SKM-1 (cell line): Measurements from ENCODE around the gene PDZD4.

Experiments used
- DNase-seq: peaks from one replicate; lab custom pipeline; 2025; ENCODE audit not compliant: unreplicated experiment; lab: John Stamatoyannopoulos, UW

The PDZD4 gene

DNA sequence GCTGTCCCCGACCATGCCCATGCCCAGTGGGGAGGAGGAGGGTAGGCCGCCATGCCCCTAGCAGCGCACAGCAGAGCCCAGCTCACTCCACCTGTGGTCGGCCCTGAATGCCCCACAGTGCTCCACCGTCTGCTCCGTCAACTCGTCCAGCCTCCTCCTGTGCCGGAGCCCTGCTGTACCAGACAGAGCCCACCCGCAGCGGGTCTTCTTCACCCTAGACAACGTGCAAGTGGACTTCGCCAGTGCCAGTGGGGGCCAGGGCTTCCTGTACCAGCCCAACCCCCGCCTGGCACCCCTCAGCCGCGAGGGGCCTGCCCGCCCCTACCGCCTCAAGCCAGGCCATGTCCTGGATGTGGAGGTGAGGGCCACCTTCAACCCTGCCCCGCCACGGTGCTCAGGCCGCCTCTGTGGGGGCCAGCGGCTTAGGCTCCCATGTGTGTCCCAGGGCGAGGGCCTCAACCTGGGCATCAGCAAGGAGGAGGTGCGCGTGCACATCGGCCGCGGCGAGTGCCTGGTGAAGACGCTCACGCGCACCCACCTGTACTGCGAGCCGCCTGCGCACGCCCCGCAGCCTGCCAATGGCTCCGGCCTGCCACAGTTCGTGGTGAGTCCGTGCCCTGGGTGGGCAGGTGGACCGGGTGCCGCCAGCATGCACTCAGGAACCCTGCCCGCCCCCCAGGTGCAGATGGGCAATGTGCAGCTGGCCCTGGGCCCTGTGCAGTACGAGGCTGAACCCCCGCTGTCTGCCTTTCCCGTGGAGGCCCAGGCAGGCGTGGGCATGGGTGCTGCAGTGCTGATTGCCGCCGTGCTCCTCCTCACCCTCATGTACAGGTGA lies 56.4 kb downstream of the PDZD4 start:
- no peak for DNase-seq

DNA sequence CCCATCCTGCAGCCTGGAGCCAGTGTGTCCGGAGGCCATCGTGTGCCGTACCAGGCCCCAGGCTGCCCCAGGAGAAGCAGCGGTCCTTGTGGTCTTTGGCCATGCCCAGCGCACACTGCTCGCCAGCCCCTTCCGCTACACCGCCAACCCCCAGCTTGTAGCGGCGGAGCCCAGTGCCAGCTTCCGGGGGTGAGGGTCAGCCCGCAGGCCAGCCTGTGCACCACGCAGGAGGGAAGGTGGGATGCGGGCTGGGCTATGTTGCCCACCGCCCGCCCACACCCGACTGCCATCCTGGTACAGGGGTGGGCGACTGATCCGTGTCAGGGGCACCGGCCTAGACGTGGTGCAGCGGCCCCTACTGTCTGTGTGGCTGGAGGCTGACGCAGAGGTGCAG lies 57.1 kb downstream of the PDZD4 start:
- DNase-seq: no peak

DNA sequence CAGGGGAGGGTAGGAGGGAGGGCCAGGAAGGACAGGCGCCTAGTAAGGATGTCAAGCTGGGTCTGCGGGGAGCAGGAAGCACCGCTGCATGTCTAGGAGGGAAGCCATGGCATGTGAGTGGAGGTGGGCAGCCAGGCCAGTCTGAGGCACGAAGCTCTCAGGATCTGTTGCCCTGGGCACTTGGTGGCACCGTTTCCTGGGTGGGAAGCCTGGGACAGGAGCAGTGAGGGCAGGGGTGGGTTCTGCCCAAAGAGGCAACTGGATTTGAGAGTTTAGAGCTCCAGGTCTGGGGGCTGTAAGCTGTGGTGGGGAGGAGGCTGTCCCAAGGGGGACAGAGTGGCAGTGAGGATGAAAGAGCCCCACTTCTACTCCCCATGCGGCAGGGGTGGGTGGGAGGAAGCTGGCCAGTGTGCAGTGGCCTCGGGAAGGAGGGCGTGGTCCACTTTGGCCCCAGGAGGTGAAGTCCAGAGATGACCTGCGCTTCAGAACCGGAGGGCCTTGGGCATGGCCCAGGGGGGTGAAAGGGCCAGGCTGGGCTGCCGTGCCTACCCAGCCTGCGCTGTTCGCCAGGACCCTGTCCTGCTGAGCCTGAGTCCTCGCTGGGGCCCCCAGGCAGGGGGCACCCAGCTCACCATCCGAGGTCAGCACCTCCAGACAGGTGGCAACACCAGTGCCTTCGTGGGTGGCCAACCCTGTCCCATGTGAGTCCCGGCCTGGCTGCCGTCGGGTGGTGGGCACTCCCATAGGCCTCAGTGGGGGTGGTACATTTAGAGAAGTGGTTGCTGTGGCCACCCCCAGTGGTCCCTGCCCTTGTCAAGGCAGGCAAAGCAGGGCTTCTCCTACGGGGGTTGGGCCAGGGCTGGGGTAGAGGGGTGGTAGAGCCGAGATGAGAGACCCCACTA lies 57.8 kb downstream of the PDZD4 start:
- no peak for DNase-seq

DNA sequence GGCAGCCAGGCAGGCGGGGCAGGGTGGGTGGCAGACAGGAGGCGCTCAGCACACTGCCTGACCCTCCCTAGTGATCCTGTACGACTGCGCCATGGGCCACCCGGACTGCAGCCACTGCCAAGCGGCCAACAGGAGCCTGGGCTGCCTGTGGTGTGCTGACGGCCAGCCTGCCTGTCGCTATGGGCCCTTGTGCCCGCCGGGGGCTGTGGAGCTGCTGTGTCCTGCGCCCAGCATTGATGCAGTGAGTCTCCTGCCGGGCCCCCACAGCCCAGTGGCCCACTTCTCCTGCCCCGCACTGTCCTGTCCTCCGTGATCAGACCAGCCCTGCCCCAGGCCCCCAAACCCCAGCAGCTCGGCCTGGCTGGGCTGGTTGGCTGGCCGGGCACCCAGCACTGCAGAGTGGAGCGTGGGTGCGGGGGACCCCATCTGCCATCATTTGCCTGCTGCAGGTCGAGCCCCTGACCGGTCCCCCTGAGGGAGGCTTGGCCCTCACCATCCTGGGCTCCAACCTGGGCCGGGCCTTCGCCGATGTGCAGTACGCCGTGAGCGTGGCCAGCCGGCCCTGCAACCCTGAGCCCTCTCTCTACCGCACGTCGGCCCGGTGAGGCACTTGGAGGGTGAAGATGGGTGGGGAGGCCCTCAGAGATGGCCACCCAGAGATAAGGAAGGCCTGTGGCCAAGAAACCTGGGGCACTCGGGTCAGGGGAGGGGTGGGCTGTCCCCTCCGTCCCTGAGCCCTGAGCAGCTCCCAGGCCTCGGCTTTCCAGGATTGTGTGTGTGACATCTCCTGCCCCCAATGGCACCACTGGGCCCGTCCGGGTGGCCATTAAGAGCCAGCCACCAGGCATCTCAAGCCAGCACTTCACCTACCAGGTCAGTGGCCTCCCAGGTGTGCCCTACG lies 58.7 kb downstream of the PDZD4 start:
- no peak for DNase-seq

DNA sequence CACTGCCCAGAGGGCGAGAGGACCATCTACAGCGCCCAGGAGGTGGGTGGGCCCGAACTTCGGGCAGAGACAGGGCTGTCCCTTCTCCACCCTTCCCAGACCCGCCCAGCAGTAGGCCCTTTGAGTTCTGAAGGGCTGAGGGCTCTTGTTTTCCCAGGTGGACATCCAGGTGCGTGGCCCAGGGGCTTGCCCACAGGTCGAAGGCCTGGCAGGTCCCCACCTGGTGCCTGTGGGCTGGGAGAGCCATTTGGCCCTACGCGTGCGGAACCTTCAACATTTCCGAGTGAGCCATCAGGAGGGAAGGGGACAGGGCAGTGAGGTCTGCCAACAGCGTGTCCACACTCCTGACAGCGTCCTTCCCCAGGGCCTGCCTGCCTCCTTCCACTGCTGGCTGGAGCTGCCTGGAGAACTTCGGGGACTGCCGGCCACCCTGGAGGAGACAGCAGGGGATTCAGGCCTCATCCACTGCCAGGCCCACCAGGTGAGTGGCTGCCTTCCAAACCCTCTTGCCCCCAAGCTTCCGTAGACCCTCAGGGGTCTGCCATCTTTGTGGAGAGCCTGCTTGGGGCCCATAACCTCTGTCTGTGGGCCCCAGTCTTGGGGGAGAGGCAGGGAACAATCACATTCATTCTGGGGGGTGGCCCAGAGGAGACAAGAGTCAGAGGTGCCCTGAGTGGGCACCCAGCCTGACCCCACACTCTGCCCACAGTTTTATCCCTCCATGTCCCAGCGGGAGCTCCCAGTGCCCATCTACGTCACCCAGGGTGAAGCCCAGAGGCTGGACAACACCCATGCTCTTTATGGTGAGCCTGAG lies 59.5 kb downstream of the PDZD4 start:
- DNase-seq: no peak

DNA sequence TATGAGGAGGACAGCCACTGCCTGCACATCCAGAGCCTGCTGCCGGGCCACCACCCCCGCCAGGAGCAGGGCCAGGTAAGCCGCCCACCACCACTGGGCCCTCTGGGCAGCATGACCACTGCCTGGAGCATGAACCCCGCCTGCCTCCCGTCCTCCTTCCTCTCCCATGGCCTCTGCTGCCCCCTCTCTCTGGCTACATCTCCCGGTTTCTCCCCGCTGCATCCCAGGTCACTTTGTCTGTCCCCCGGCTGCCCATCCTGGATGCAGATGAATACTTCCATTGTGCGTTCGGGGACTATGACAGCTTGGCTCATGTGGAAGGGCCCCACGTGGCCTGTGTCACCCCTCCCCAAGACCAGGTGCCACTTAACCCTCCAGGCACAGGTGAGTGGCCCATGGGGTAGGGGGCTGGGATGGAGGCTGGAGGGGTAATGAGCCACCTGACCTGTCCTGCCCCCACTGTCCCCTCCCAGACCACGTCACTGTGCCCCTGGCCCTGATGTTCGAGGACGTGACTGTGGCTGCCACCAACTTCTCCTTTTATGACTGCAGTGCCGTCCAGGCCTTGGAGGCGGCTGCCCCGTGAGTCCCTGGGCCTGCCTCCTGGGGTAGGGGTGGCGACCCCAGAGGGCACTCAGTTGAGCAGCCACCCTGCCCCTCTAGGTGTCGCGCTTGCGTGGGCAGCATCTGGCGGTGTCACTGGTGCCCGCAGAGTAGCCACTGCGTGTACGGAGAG lies 60.3 kb downstream of the PDZD4 start:
- no peak for DNase-seq

DNA sequence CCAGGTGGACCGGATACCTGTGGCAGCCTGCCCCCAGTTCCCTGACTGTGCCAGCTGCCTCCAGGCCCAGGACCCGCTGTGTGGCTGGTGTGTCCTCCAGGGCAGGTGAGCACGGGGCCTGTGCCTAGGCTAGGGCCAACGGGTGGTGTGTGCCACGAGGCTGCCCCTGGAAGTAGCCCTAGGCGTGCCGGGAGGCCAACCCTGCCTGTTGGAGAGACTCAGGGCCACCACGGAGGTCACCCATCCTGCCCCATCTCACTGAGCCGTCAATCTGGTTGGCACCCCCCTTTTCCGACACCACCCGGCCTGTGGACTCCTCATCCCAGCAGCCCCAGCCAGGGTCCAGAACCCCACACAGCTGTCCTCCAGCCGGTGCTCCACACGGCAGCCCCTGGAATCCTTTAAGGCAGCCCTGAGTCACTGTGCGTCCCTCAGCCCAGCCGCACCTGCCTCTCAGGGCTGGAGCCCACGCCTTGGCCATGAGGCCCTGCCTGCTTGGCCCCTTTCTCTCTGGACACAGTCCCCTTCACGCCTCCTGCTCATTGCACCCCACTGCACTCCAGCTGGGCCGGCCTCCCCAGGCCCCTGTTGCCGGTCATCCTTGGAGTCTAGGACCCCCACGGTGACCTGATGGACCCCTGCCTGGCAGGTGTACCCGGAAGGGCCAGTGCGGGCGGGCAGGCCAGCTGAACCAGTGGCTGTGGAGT lies 61.0 kb downstream of the PDZD4 start:
- DNase-seq: no peak

DNA sequence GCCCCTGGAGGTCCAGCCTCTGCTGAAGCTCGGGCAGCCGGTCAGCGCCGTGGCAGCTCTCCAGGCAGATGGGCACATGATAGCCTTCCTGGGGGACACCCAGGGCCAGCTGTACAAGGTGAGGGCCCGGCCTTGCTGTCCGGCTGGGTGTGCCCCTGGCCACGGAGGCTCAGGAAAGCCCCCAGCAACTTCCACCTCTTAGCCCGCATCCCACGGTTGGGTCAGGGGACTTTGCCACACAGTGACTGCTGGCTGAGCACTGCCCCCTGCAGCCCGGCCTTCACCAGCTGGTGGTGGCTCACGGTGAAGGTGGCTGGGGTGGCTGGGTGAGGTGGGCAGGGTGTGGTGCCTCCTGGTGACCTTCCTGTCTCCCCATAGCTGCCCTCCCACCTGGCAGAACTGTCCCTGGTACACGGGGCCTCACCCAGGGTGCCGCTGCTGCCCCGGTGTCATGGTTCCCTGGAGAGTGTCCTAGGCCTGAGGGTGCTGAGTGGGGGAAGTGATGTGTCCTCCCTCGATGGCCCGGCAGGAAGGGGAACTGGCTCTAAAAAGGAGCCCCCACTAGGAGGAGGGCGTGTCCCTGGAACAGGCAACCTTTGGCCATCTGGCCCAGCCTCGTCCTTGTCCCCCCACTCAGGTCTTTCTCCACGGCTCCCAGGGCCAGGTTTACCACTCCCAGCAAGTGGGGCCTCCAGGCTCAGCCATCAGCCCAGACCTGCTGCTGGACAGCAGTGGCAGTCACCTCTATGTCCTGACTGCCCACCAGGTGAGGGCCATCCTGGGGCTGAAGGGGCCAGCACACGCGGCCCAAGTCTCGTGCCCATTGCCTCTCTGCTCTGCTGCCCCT lies 61.8 kb downstream of the PDZD4 start:
- DNase-seq: no peak

DNA sequence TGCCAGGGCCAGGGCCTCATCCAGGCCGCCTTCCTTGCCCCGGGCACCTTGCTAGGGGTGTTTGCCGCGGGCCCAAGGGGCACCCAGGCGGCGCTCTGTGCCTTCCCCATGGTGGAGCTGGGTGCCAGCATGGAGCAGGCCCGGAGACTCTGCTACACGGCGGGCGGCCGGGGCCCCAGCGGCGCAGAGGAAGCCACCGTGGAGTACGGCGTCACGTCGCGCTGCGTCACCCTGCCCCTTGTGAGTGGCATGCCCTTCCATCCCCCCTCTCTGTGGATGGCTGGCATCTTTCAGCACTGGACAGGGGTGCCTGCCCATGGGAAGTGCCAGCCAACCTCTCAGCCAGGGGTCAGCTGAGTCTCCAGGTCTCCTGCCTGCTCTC lies 62.7 kb downstream of the PDZD4 start:
- DNase-seq: no peak

DNA sequence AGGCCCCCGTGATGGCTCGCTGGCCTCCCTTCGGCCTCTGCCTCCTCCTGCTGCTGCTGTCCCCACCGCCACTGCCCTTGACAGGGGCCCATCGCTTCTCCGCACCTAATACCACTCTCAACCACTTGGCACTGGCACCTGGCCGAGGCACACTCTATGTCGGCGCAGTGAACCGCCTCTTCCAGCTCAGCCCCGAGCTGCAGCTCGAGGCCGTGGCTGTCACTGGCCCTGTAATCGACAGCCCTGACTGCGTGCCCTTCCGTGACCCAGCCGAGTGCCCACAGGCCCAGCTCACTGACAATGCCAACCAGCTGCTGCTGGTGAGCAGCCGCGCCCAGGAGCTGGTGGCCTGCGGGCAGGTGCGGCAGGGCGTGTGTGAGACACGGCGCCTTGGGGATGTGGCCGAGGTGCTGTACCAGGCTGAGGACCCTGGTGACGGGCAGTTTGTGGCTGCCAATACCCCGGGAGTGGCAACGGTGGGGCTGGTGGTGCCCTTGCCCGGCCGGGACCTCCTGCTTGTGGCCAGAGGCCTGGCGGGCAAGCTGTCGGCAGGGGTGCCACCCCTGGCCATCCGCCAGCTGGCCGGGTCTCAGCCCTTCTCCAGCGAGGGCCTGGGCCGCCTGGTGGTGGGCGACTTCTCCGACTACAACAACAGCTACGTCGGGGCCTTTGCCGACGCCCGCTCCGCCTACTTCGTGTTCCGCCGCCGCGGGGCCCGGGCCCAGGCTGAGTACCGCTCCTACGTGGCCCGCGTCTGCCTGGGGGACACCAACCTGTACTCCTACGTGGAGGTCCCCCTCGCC lies 63.3 kb downstream of the PDZD4 start:
- no peak for DNase-seq

DNA sequence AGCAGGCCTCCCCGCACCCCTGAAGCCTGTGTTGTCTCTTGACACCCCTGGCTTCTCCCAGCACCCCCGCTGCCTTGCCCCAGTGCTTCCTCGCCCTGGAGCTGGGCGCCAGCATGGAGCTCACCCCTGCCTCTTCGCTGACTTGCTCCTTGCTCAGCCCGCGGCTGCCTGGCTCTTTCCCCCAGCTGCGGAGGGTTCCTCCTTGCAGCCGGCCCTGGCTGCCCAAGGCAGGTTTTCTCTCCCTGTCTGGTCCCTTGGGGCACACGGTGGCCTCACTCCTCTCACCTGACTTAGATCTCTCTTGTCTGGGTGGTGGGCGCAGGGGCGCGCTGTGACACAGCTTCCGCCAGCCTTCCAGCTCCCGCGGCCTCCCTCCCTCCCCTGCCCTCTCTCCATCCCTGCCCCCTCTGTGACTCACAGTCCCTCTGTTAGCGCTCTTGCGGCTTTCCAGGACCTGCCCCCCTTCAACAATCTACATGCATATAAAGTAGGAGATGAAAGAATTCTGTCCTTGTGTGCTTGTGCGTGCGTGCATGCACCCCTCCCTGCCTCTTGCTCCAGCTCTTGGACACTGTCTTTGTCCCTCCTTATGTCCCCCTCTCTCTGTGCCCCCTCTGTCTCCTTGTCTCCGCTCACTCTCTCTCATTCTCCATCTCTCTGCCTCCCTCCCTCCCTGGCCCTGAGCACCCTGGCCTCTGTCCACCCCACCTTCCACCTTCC lies 64.1 kb downstream of the PDZD4 start:
- no peak for DNase-seq

DNA sequence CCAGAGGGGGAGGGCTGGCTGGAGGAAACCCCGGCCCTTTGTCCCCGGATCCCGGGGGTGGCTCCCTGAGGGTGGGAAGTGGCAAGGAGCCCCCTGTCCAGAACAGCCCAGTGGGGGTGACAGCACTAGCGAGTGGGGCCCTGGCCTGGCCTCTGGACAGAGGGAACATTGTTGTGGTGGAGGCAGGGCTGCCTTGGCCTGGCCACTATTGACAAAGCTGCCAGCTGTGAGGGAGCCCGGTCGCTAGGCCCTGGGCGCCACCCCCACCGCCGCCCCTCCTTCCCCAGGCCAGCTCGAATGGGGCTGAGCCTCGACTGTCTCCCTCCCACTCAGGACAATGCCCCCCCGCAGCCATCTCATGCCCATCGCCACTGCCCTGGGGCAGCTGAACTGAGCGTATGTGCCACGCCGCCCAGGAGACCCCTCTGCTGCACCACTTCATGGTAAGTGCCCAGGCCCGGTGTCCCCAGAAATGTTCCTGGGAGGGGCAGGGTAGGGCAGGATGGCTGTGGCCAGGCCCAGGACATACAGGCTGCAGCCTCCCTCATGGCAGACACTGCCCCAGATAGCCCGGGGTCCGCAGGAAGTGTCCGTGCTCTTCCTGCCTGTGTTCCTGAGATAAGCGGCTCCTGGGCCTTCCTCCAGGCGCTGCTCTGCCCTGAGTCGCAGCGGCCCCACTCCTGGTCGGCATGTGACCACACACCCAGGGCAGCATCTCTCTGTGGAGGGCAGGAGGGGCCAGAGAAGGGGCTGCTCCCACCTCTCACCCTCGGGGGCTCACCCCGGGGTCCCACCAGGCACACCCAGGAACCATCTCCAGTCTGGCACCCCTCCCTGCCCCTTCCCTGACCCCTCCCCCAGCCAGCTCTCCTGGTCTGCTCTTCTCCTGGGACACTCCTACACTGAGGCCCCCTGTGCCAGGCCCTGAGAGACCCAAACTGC lies 64.9 kb downstream of the PDZD4 start:
- DNase-seq: no peak

DNA sequence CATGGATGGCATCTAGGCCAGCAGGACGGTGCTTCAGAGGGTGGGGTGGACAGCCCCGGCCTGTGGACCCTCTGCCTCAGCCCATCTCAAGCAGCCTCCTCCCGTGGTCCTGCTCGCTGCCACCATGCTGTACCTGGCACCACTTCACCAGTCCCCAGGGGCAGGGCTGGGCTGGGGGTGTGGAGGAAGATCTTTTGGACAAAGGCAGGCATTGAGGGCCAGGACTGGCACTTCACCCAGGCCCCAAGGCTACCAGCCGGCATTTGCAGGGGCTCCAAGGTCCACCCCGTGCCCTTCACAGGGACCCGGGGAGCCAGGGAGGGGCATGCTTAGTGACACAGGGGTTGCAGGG lies 65.6 kb downstream of the PDZD4 start:
- DNase-seq: no peak

DNA sequence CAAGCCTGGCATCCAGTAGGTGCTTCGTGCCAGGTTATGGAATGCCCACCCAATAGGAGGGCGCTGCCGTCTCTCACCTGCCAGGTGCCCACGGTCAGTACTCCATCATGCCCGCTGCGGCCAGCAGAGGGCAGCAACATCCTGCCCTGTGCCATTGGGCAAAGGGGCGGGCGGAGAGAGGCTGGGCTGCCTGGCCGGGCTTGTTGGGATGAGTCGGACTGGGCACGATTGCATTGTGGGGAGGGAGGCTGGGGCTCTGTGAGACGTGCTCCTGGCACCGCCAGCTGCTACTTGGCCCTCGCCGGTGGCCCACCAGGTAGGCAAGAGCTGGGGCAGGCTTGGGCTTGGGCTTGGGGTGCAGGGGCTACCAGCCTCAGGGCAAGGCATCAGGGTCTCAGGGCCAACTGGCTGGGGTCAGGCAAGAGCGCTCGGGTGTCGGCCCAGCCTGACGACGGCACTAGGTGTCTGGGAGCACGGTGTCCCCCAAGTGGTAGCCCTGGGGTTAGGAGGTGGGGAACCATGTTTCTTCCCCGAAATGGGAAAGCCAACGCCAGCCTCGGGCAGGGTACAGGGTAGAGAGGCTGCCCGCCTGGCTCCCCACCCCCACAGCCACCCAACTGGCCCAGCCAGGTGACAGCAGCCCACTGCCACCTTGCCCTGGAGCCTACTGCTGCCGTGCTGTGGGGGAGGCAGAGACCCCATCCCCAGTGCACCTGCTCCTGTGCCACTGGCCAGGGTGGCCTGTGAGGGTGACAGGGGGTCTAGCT lies 66.2 kb downstream of the PDZD4 start, which contains the start of gene PLXNB3:
Gene PLXNB3, plus strand, starts transcription at position 261 of the 767 bp plus-strand sequence. CDS start 1,287 bp downstream, outside the sequence.
- peak; percentile 2 for DNase-seq
